ENCODE results near the gene ACSL1.
A peak's percentile ranks its signal among the peaks of the same experiment; 100 is the strongest.
"Not testable (repeated sequence)": the region's sequence is repeated elsewhere in the genome, so short reads cannot be mapped to it uniquely, and the experiment has no call there.

The ACSL1 gene

GRCh38 chr4:184839075-184839399 is 13.3 kb upstream of the ACSL1 start:
- not testable (repeated sequence) for DNase-seq (ENCODE audit: low spot score); FAIRE-seq

GRCh38 chr4:184838249-184839074 is 12.7 kb upstream of the ACSL1 start:
- no peak for FAIRE-seq
- DNase-seq (ENCODE audit: low spot score): peak; percentile 16

- no peak for FAIRE-seq
- no peak for DNase-seq (ENCODE audit: low spot score)
These were observed 10.8 kb upstream of the ACSL1 start for GRCh38 chr4:184836613-184837012.

GRCh38 chr4:184833046-184833838 is 7.5 kb upstream of the ACSL1 start:
- DNase-seq (ENCODE audit: low spot score): no peak
- no peak for FAIRE-seq

GRCh38 chr4:184831153-184831552 is 5.4 kb upstream of the ACSL1 start:
- FAIRE-seq: no peak
- no peak for DNase-seq (ENCODE audit: low spot score)

GRCh38 chr4:184826691-184827270 is 1.0 kb upstream of the ACSL1 start:
- DNase-seq (ENCODE audit: low spot score): no peak
- FAIRE-seq: no peak

- DNase-seq (ENCODE audit: low spot score) (peak; percentile 38), FAIRE-seq (no peak)
These were observed 450 bp downstream of the ACSL1 start for GRCh38 chr4:184825141-184825895.

GRCh38 chr4:184824776-184825084 is 1.0 kb downstream of the ACSL1 start:
- FAIRE-seq (no peak), DNase-seq (ENCODE audit: low spot score) (no peak)

- no peak for DNase-seq (ENCODE audit: low spot score)
- no peak for FAIRE-seq
These were observed 1.5 kb downstream of the ACSL1 start for GRCh38 chr4:184824081-184824775.

GRCh38 chr4:184823014-184823413 is 2.8 kb downstream of the ACSL1 start:
- FAIRE-seq (no peak), DNase-seq (ENCODE audit: low spot score) (no peak)

GRCh38 chr4:184822356-184822755 is 3.4 kb downstream of the ACSL1 start:
- DNase-seq (ENCODE audit: low spot score) (no peak), FAIRE-seq (no peak)

GRCh38 chr4:184821242-184821641 is 4.5 kb downstream of the ACSL1 start:
- DNase-seq (ENCODE audit: low spot score) (no peak), FAIRE-seq (no peak)

- FAIRE-seq (no peak), DNase-seq (ENCODE audit: low spot score) (no peak)
These were observed 6.0 kb downstream of the ACSL1 start for GRCh38 chr4:184819786-184820185.

GRCh38 chr4:184818216-184818564 is 7.6 kb downstream of the ACSL1 start:
- DNase-seq (ENCODE audit: low spot score) (no peak), FAIRE-seq (no peak)

GRCh38 chr4:184817494-184818215 is 8.1 kb downstream of the ACSL1 start:
- DNase-seq (ENCODE audit: low spot score): no peak
- FAIRE-seq: no peak

GRCh38 chr4:184816962-184817361 is 8.8 kb downstream of the ACSL1 start:
- FAIRE-seq (no peak), DNase-seq (ENCODE audit: low spot score) (no peak)

- FAIRE-seq: no peak
- DNase-seq (ENCODE audit: low spot score): peak; percentile 81
These were observed 10.5 kb downstream of the ACSL1 start for GRCh38 chr4:184815046-184815877.

- FAIRE-seq (no peak), DNase-seq (ENCODE audit: low spot score) (no peak)
These were observed 11.1 kb downstream of the ACSL1 start for GRCh38 chr4:184814686-184815045.

- FAIRE-seq (no peak), DNase-seq (ENCODE audit: low spot score) (no peak)
These were observed 13.1 kb downstream of the ACSL1 start for GRCh38 chr4:184812651-184813181.

GRCh38 chr4:184812199-184812542 is 13.6 kb downstream of the ACSL1 start:
- FAIRE-seq (no peak), DNase-seq (ENCODE audit: low spot score) (no peak)
